Esophagus squamous epithelium (tissue), 4 donors: ENCODE results near the gene PLEKHA7.

Experiments used
- CTCF ChIP-seq, 6 experiments: fragments of 450-650 bp in 4 of 6; fragments of 200-600 bp in 2 of 6; sonication (generic) in 2 of 6; IDR thresholded peaks; one replicate each; pipeline ENCODE4 v1.5.1; 2016 to 2019; ENCODE audit warnings: antibody characterized with exemption in 6 of 6, mild to moderate bottlenecking in 4 of 6, moderate library complexity in 4 of 6
- POLR2A ChIP-seq, 4 donors: fragments of 450-650 bp; IDR thresholded peaks; one replicate each; pipeline ENCODE4 v1.6.1; 2017; ENCODE audit warnings: antibody characterized with exemption in 4 of 4, mild to moderate bottlenecking in 4 of 4, moderate library complexity in 3 of 4

GRCh38 chr11:16973338-16973964 is 40.8 kb downstream of the PLEKHA7 start:
- no peak for TF ChIP-seq POLR2A (IDR thresholded peaks at IDR 0.05)
- no peak for TF ChIP-seq CTCF (IDR thresholded peaks at IDR 0.05)
